Activated B cell treated with CpG ODN at 0.5 μM for 24 hours (primary cell): ENCODE measurements around the gene CD28. TPM values are rescaled to one million over a fixed set of nuclear protein-coding genes. Genes with fewer than 3 reads are reported as not detected.
"Not testable (repeated sequence)": the region's sequence is repeated elsewhere in the genome, so short reads cannot be mapped to it uniquely, and the experiment has no call there.

Experiments
- ATAC-seq: fragments of 200-7000 bp; cut with Tn5 transposase; one replicate; pipeline ENCODE4 v1.10.0; 2021; ENCODE audit warnings: low read depth, mild to moderate bottlenecking, moderate library complexity
- CTCF ChIA-PET: fragments of 350-600 bp; sonication (Branson Sonifier 250); formaldehyde crosslinking; loops from one replicate; lab custom pipeline; 2021; ENCODE audit warnings: antibody characterized with exemption; lab: Charles Lee
- POLR2A ChIA-PET: fragments of 350-600 bp; sonication (Branson Sonifier 250); formaldehyde crosslinking; loops from one replicate; lab custom pipeline; 2021; ENCODE audit warnings: antibody characterized with exemption; lab: Charles Lee
- DNase-seq: peaks from one replicate; pipeline ENCODE4 v3.0.0; 2022
- H3K27ac Mint-ChIP-seq: one replicate; pipeline ENCODE4 v1.8.0; 2020; ENCODE audit warnings: mixed read lengths
- H3K27me3 Mint-ChIP-seq: one replicate; pipeline ENCODE4 v1.8.0; 2021; ENCODE audit warnings: mixed read lengths
- H3K36me3 Mint-ChIP-seq: one replicate; pipeline ENCODE4 v1.8.0; 2021; ENCODE audit warnings: low read depth, mixed read lengths
- H3K4me1 Mint-ChIP-seq: one replicate; pipeline ENCODE4 v1.8.0; 2021; ENCODE audit warnings: mixed read lengths
- H3K4me3 Mint-ChIP-seq: one replicate; pipeline ENCODE4 v1.8.0; 2020; ENCODE audit warnings: mild to moderate bottlenecking, mixed read lengths
- H3K9me3 Mint-ChIP-seq: one replicate; pipeline ENCODE4 v1.8.0; 2020; ENCODE audit warnings: mixed read lengths
- CTCF ChIP-seq: fragments of 200-600 bp; IDR thresholded peaks from one replicate; pipeline ENCODE4 v1.8.0; 2022; ENCODE audit warnings: antibody characterized with exemption, mild to moderate bottlenecking
- intact Hi-C: fragments of 100-400 bp; cut with micrococcal nuclease; formaldehyde crosslinking; loops from one replicate; pipeline ENCODE4 v1.15.1; 2024
- total RNA-seq: library from RNA; stranded (reverse); gene quantifications from 2 replicates; pipeline ENCODE4 v1.2.3, GENCODE V29; 2022

CD28 gene
- total RNA-seq, 1 donor from 2014 or later = not detected

GRCh38 chr2:203783496-203784203 lies 77.2 kb downstream of the CD28 start:
- POLR2A ChIA-PET = no interaction called here
- H3K4me3 Mint-ChIP-seq = no peak overlapping the region

GRCh38 chr2:203784710-203785270 lies 78.4 kb downstream of the CD28 start:
- H3K27me3 Mint-ChIP-seq = peaks cover 28% of the 10 kb centered on the region
- H3K9me3 Mint-ChIP-seq, POLR2A ChIA-PET, H3K4me1 Mint-ChIP-seq, CTCF ChIA-PET, H3K36me3 Mint-ChIP-seq, DNase-seq, intact Hi-C loops, ATAC-seq, H3K27ac Mint-ChIP-seq, H3K4me3 Mint-ChIP-seq: not testable (repeated sequence)

More at GRCh38 chr2:203783496-203784203, 77.2 kb downstream of the CD28 start:
- TF ChIP-seq CTCF = no peak
- intact Hi-C loops = no loop called here
- H3K36me3 Mint-ChIP-seq = no peaks in the 10 kb centered on the region
- DNase-seq (no peak), ATAC-seq (no peak)
- peaks cover 28% of the 10 kb centered on the region for H3K27me3 Mint-ChIP-seq
- CTCF ChIA-PET = interaction anchor here (0.5 kb wide), 1 partner anchor 33 kb away, joined by 3 read pairs; no protein-coding TSS in a partner anchor
- no peak overlapping the region for H3K27ac Mint-ChIP-seq
- no peaks in the 10 kb centered on the region for H3K4me1 Mint-ChIP-seq
- H3K9me3 Mint-ChIP-seq = peaks cover 2% of the 10 kb centered on the region

GRCh38 chr2:203785391-203786110 lies 79.1 kb downstream of the CD28 start:
- CTCF ChIA-PET, H3K27ac Mint-ChIP-seq: not testable (repeated sequence)

GRCh38 chr2:203786549-203787351 lies 80.3 kb downstream of the CD28 start:
- Mint-ChIP-seq H3K36me3 (no peaks in the 10 kb centered on the region), H3K4me3 (no peak overlapping the region), H3K4me1 (no peaks in the 10 kb centered on the region), H3K9me3 (no peaks in the 10 kb centered on the region), H3K27me3 (peaks cover 31% of the 10 kb centered on the region), H3K27ac (no peak overlapping the region)
- CTCF ChIA-PET = no interaction called here
- no peak for TF ChIP-seq CTCF
- intact Hi-C loops = no loop called here
- POLR2A ChIA-PET = no interaction called here
- ATAC-seq = no peak
- DNase-seq = no peak

More at GRCh38 chr2:203785391-203786110, 79.1 kb downstream of the CD28 start:
- H3K4me3 Mint-ChIP-seq, ATAC-seq, POLR2A ChIA-PET, DNase-seq, H3K4me1 Mint-ChIP-seq, H3K36me3 Mint-ChIP-seq, H3K9me3 Mint-ChIP-seq, intact Hi-C loops: not testable (repeated sequence)
- peaks cover 26% of the 10 kb centered on the region for H3K27me3 Mint-ChIP-seq

GRCh38 chr2:203787979-203788378 lies 81.5 kb downstream of the CD28 start:
- intact Hi-C loops = no loop called here
- H3K27ac Mint-ChIP-seq = no peak overlapping the region
- ATAC-seq (no peak), DNase-seq (no peak)
- H3K9me3 Mint-ChIP-seq = no peaks in the 10 kb centered on the region
- H3K4me3 Mint-ChIP-seq = no peak overlapping the region
- no peaks in the 10 kb centered on the region for H3K4me1 Mint-ChIP-seq
- POLR2A ChIA-PET = no interaction called here
- TF ChIP-seq CTCF = no peak
- H3K27me3 Mint-ChIP-seq = peaks cover 40% of the 10 kb centered on the region
- no peaks in the 10 kb centered on the region for H3K36me3 Mint-ChIP-seq
- CTCF ChIA-PET = no interaction called here

Other genes starting within 250 kb of the CD28 start
- gene RAPH1, start 171.3 kb upstream of the CD28 start, total RNA-seq = 0.11 and 0.20 TPM in 2 replicates
- gene CTLA4, start 161.1 kb downstream of the CD28 start, total RNA-seq = 0.54 and 0.55 TPM in 2 replicates
- gene ICOS, start 230.1 kb downstream of the CD28 start, total RNA-seq = 0.12 TPM in 1 of 2 replicates, not detected in the other